Calu3 (cell line): Measurements from ENCODE around the gene SAMD15. TPM values are rescaled to one million over a fixed set of nuclear protein-coding genes. Genes with fewer than 3 reads are reported as not detected.
"Not testable (repeated sequence)": the region's sequence is repeated elsewhere in the genome, so short reads cannot be mapped to it uniquely, and the experiment has no call there.

ENCODE experiments used
- Bru-seq: library from RNA; stranded (reverse); fragments of 400-500 nt; gene quantifications from one replicate; lab custom pipeline; 2021; lab: Mats Ljungman, UMichigan
- BruChase-seq, 2 experiments: library from RNA; stranded (reverse); fragments of 400-500 nt; gene quantifications; one replicate each; lab custom pipeline; 2021; lab: Mats Ljungman, UMichigan
- BruUV-seq: library from RNA; stranded (reverse); fragments of 400-500 nt; replicated peaks from 2 replicates; lab custom pipeline; 2021; lab: Mats Ljungman, UMichigan
- CTCF ChIA-PET: fragments of 300-600 bp; sonication (Branson Sonifier 250); formaldehyde crosslinking; loops from one replicate; lab custom pipeline; 2022; ENCODE audit warnings: antibody characterized with exemption; lab: Charles Lee
- DNase-seq: peaks from one replicate; pipeline ENCODE4 v3.0.0; 2022
- H3K27ac Mint-ChIP-seq: one replicate; pipeline ENCODE4 v1.8.0; 2022; ENCODE audit warnings: mixed read lengths; ENCODE audit not compliant: unreplicated experiment
- H3K27me3 Mint-ChIP-seq: one replicate; pipeline ENCODE4 v1.8.0; 2022; ENCODE audit warnings: mixed read lengths; ENCODE audit not compliant: unreplicated experiment
- H3K36me3 Mint-ChIP-seq: one replicate; pipeline ENCODE4 v1.8.0; 2022; ENCODE audit warnings: mild to moderate bottlenecking, moderate library complexity, mixed read lengths; ENCODE audit not compliant: insufficient read depth, unreplicated experiment
- H3K4me1 Mint-ChIP-seq: one replicate; pipeline ENCODE4 v1.8.0; 2022; ENCODE audit warnings: mild to moderate bottlenecking, low read depth, mixed read lengths; ENCODE audit not compliant: unreplicated experiment
- H3K4me3 Mint-ChIP-seq: one replicate; pipeline ENCODE4 v1.8.0; 2022; ENCODE audit warnings: mild to moderate bottlenecking, low read depth, moderate library complexity, mixed read lengths; ENCODE audit not compliant: unreplicated experiment
- H3K9me3 Mint-ChIP-seq: one replicate; pipeline ENCODE4 v1.8.0; 2022; ENCODE audit warnings: low read depth, mixed read lengths; ENCODE audit not compliant: unreplicated experiment
- CTCF ChIP-seq: fragments of 200-600 bp; IDR thresholded peaks from one replicate; pipeline ENCODE4 v1.8.0; 2022; ENCODE audit warnings: antibody characterized with exemption; ENCODE audit not compliant: unreplicated experiment
- intact Hi-C: fragments of 100-400 bp; cut with micrococcal nuclease; formaldehyde crosslinking; loops from one replicate; pipeline ENCODE4 v1.10.0; 2022; ENCODE audit not compliant: unreplicated experiment
- long read RNA-seq: library from polyadenylated mRNA; stranded (forward); transcript quantifications from one replicate; pipeline ENCODE4 v2.0.0, GENCODE V29; 2022
- total RNA-seq: library from RNA; stranded (reverse); gene quantifications from 2 replicates; pipeline ENCODE4 v1.2.3, GENCODE V29; 2022

The SAMD15 gene
- total RNA-seq (0.52 and 1.1 TPM in 2 replicates), Bru-seq, nascent RNA (percentile 31 among the genes with signal in this experiment), BruChase-seq, experiment 1, labeled RNA remaining after a 6-hour chase (percentile 37 among the genes with signal in this experiment), BruChase-seq, experiment 2, labeled RNA remaining after a 2-hour chase (percentile 20 among the genes with signal in this experiment)
- long read RNA-seq, result 0 reads

- H3K4me3 Mint-ChIP-seq, result no peak within 1 kb of the TSS
- peaks cover 13% of the 10 kb centered on the region for H3K4me1 Mint-ChIP-seq
- CTCF ChIA-PET, result interaction anchor here (0.5 to 1.8 kb wide), 6 partner anchors 16 to 860 kb away, joined by 3 to 8 read pairs (median 3); partner anchors contain the start of gene GSTZ1
- H3K27ac Mint-ChIP-seq, result peak within 1 kb of the TSS; percentile 24
- BruUV-seq, result no TSS peak
- intact Hi-C loops, result no loop called here
- no peaks in the 10 kb centered on the region for H3K9me3 Mint-ChIP-seq
- no peak for TF ChIP-seq CTCF
- DNase-seq, result peak; percentile 83
- H3K36me3 Mint-ChIP-seq, result peaks cover 10% of the 10 kb centered on the region
- H3K27me3 Mint-ChIP-seq, result peaks cover 10% of the 10 kb centered on the region
These were observed at the start of gene SAMD15, which contains the start of gene TMED8 for GRCh38 chr14:77376771-77377501. TSS of gene SAMD15 (plus strand) at chr14:77377379. CDS start at chr14:77377419, 40 bp downstream. TSS of gene TMED8 (minus strand) at chr14:77377094. CDS start at chr14:77377053, 41 bp downstream.

- H3K4me1 Mint-ChIP-seq, result no peaks in the 10 kb centered on the region
- no peaks in the 10 kb centered on the region for H3K9me3 Mint-ChIP-seq
- intact Hi-C loops, result no loop called here
- no peak overlapping the region for H3K4me3 Mint-ChIP-seq
- no peak overlapping the region for H3K27ac Mint-ChIP-seq
- CTCF ChIA-PET, result no interaction called here
- no peaks in the 10 kb centered on the region for H3K27me3 Mint-ChIP-seq
- TF ChIP-seq CTCF, result no peak
- no peaks in the 10 kb centered on the region for H3K36me3 Mint-ChIP-seq
- BruUV-seq, result no TSS peak
- DNase-seq, result no peak
These were observed 47.3 kb upstream of the SAMD15 start for GRCh38 chr14:77329872-77330271.

GRCh38 chr14:77335576-77335975 lies 41.6 kb upstream of the SAMD15 start:
- no peak overlapping the region for H3K27ac Mint-ChIP-seq
- H3K9me3 Mint-ChIP-seq, result no peaks in the 10 kb centered on the region
- CTCF ChIA-PET, result interaction anchor here (1.5 kb wide), 1 partner anchor 14 kb away, joined by 3 read pairs; the partner anchor contains the start of gene GSTZ1
- no peaks in the 10 kb centered on the region for H3K36me3 Mint-ChIP-seq
- no TSS peak for BruUV-seq
- TF ChIP-seq CTCF, result no peak
- H3K27me3 Mint-ChIP-seq, result no peaks in the 10 kb centered on the region
- intact Hi-C loops, result no loop called here
- H3K4me3 Mint-ChIP-seq, result no peak overlapping the region
- H3K4me1 Mint-ChIP-seq, result no peaks in the 10 kb centered on the region
- no peak for DNase-seq

GRCh38 chr14:77337255-77337654 lies 39.9 kb upstream of the SAMD15 start:
- CTCF ChIA-PET, H3K36me3 Mint-ChIP-seq, intact Hi-C loops, H3K4me3 Mint-ChIP-seq, H3K9me3 Mint-ChIP-seq, H3K4me1 Mint-ChIP-seq, H3K27ac Mint-ChIP-seq, H3K27me3 Mint-ChIP-seq, DNase-seq, BruUV-seq: not testable (repeated sequence)
